GM19035 (cell line): ENCODE results near the gene PANX1.

ENCODE experiments used
- ATAC-seq: cut with Tn5 transposase; IDR thresholded peaks from one replicate; pipeline ENCODE4 v1.9.1; 2021; ENCODE audit not compliant: unreplicated experiment

PANX1 gene

GRCh38 chr11:94183886-94184264 is 55.2 kb downstream of the PANX1 start:
- peak; percentile 77 for ATAC-seq

GRCh38 chr11:94184362-94184761 is 55.7 kb downstream of the PANX1 start:
- ATAC-seq, result no peak

GRCh38 chr11:94184846-94185245 is 56.2 kb downstream of the PANX1 start:
- ATAC-seq, result no peak

GRCh38 chr11:94185416-94186084 is 56.9 kb downstream of the PANX1 start:
- ATAC-seq, result no peak

- no peak for ATAC-seq
These were observed 57.9 kb downstream of the PANX1 start for GRCh38 chr11:94186342-94187203.

- ATAC-seq, result no peak
These were observed 64.6 kb downstream of the PANX1 start for GRCh38 chr11:94193288-94193687.

GRCh38 chr11:94194712-94195111 is 66.1 kb downstream of the PANX1 start:
- no peak for ATAC-seq

- no peak for ATAC-seq
These were observed 67.7 kb downstream of the PANX1 start for GRCh38 chr11:94196363-94196762.

GRCh38 chr11:94198718-94199117 is 70.1 kb downstream of the PANX1 start:
- no peak for ATAC-seq

- no peak for ATAC-seq
These were observed 70.8 kb downstream of the PANX1 start for GRCh38 chr11:94199136-94200130.

GRCh38 chr11:94201004-94201465 is 72.4 kb downstream of the PANX1 start:
- ATAC-seq, result no peak

- ATAC-seq, result no peak
These were observed 74.4 kb downstream of the PANX1 start for GRCh38 chr11:94203070-94203469.

GRCh38 chr11:94211261-94211830 is 82.7 kb downstream of the PANX1 start:
- no peak for ATAC-seq

GRCh38 chr11:94212898-94213297 is 84.3 kb downstream of the PANX1 start:
- no peak for ATAC-seq

GRCh38 chr11:94217705-94218104 is 89.1 kb downstream of the PANX1 start:
- no peak for ATAC-seq

GRCh38 chr11:94218372-94218771 is 89.7 kb downstream of the PANX1 start:
- ATAC-seq, result no peak

- ATAC-seq, result no peak
These were observed 91.1 kb downstream of the PANX1 start for GRCh38 chr11:94219771-94220170.

- ATAC-seq, result no peak
These were observed 95.4 kb downstream of the PANX1 start for GRCh38 chr11:94224078-94224477.
